ENCODE data around the gene LRTM2.

- TF ChIP-seq CTCF (tag by site-specific recombination; IDR thresholded peaks at IDR 0.05) = no peak
- TF ChIP-seq, protein P1, sequence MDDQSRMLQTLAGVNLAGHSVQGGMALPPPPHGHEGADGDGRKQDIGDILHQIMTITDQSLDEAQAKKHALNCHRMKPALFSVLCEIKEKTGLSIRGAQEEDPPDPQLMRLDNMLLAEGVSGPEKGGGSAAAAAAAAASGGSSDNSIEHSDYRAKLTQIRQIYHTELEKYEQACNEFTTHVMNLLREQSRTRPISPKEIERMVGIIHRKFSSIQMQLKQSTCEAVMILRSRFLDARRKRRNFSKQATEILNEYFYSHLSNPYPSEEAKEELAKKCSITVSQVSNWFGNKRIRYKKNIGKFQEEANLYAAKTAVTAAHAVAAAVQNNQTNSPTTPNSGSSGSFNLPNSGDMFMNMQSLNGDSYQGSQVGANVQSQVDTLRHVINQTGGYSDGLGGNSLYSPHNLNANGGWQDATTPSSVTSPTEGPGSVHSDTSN (CRISPR knock-in tag; IDR thresholded peaks at IDR 0.05) = no peak
- TF ChIP-seq SP3 (tag by site-specific recombination; IDR thresholded peaks at IDR 0.05) = no peak
- TF ChIP-seq ZSCAN5A (tag by site-specific recombination; IDR thresholded peaks at IDR 0.05) = no peak
- TF ChIP-seq ZNF701 (tag by site-specific recombination; IDR thresholded peaks at IDR 0.05) = no peak
- 0 out of 2 replicates have a peak, but pooled peaks have one; percentile 4 for TF ChIP-seq ZNF549 (tag by site-specific recombination; IDR thresholded peaks at IDR 0.05)
- TF ChIP-seq ZBTB7A (tag by site-specific recombination; IDR thresholded peaks at IDR 0.05; ENCODE audit: low read depth) = no peak
- TF ChIP-seq ZNF280C (tag by site-specific recombination; IDR thresholded peaks at IDR 0.05) = no peak
- TF ChIP-seq ATF2 (tag by site-specific recombination; IDR thresholded peaks at IDR 0.05; ENCODE audit: low read depth) = no peak
- no peak for TF ChIP-seq ZNF830 (tag by site-specific recombination; IDR thresholded peaks at IDR 0.05; ENCODE audit: low read depth)
- TF ChIP-seq ZBTB11 (tag by site-specific recombination; conservative IDR thresholded peaks at IDR 0.05; ENCODE audit: low read depth) = no peak
These were observed 44.0 kb upstream of the LRTM2 start for GRCh38 chr12:1776170-1776921.
